ENCODE data around the gene NUPR1.
"Not testable (repeated sequence)": the region's sequence is repeated elsewhere in the genome, so short reads cannot be mapped to it uniquely, and the experiment has no call there.

Gene NUPR1

GRCh38 chr16:28491970-28492474 is 46.8 kb downstream of the NUPR1 start, which contains the start of gene CLN3:
Gene CLN3, minus strand, starts transcription at chr16:28492074. Its CDS starts 315 bp downstream, at chr16:28491759.
- Histone ChIP-seq H2AFZ (peak within 1 kb of the TSS; percentile 97), H3K9ac (peak within 1 kb of the TSS; percentile 90), H3K9me3 (ENCODE audit: control insufficient read depth, low read length) (no peaks in the 10 kb centered on the region), H3K4me3 (ENCODE audit: low read depth, low read length) (peak within 1 kb of the TSS; percentile 96), H3K36me3 (ENCODE audit: control insufficient read depth, insufficient read depth, low read length) (no peaks in the 10 kb centered on the region), H3K27ac (peak within 1 kb of the TSS; percentile 99), H3K27me3 (ENCODE audit: control insufficient read depth, insufficient read depth, low read length) (no peaks in the 10 kb centered on the region), H3K4me2 (ENCODE audit: low read length) (peak within 1 kb of the TSS; percentile 94), H3K4me1 (no peaks in the 10 kb centered on the region), H3K79me2 (no peaks in the 10 kb centered on the region)
- TF ChIP-seq CTCF (IDR thresholded peaks at IDR 0.05): no peak

GRCh38 chr16:28491230-28491969 is 47.4 kb downstream of the NUPR1 start:
- Histone ChIP-seq H3K4me1 (no peaks in the 10 kb centered on the region), H3K27ac (peak overlapping the region; percentile 99), H2AFZ (peak overlapping the region; percentile 97), H3K9ac (peak overlapping the region; percentile 90), H3K9me3 (ENCODE audit: control insufficient read depth, low read length) (no peaks in the 10 kb centered on the region), H3K36me3 (ENCODE audit: control insufficient read depth, insufficient read depth, low read length) (no peaks in the 10 kb centered on the region), H3K4me3 (ENCODE audit: low read depth, low read length) (peak overlapping the region; percentile 96), H3K79me2 (no peaks in the 10 kb centered on the region), H3K27me3 (ENCODE audit: control insufficient read depth, insufficient read depth, low read length) (no peaks in the 10 kb centered on the region), H3K4me2 (ENCODE audit: low read length) (peak overlapping the region; percentile 94)
- TF ChIP-seq CTCF (IDR thresholded peaks at IDR 0.05): peak; percentile 36

- Histone ChIP-seq H3K79me2 (no peaks in the 10 kb centered on the region), H3K9me3 (ENCODE audit: control insufficient read depth, low read length) (no peaks in the 10 kb centered on the region), H3K36me3 (ENCODE audit: control insufficient read depth, insufficient read depth, low read length) (no peaks in the 10 kb centered on the region), H3K4me3 (ENCODE audit: low read depth, low read length) (no peak overlapping the region), H3K9ac (no peak overlapping the region), H3K27me3 (ENCODE audit: control insufficient read depth, insufficient read depth, low read length) (no peaks in the 10 kb centered on the region), H2AFZ (no peak overlapping the region), H3K4me2 (ENCODE audit: low read length) (no peak overlapping the region), H3K27ac (no peak overlapping the region), H3K4me1 (no peaks in the 10 kb centered on the region)
- no peak for TF ChIP-seq CTCF (IDR thresholded peaks at IDR 0.05)
Observed at GRCh38 chr16:28486266-28486665, 52.5 kb downstream of the NUPR1 start.

GRCh38 chr16:28483361-28483760 is 55.4 kb downstream of the NUPR1 start:
- H3K27ac ChIP-seq; H3K79me2 ChIP-seq; H2AFZ ChIP-seq; H3K27me3 ChIP-seq (ENCODE audit: control insufficient read depth, insufficient read depth, low read length); H3K4me3 ChIP-seq (ENCODE audit: low read depth, low read length); H3K36me3 ChIP-seq (ENCODE audit: control insufficient read depth, insufficient read depth, low read length); H3K4me2 ChIP-seq (ENCODE audit: low read length); H3K9ac ChIP-seq; H3K4me1 ChIP-seq; H3K9me3 ChIP-seq (ENCODE audit: control insufficient read depth, low read length): not testable (repeated sequence)

All from parathyroid adenoma (tissue), 2 donors.